CD4-positive, alpha-beta T cell (primary cell): ENCODE results near the gene ST6GALNAC3. TPM values are rescaled to one million over a fixed set of nuclear protein-coding genes. Genes with fewer than 3 reads are reported as not detected.

Experiments
- ATAC-seq: fragments of 200-7000 bp; cut with Tn5 transposase; one replicate; pipeline ENCODE4 v1.10.0; 2022; ENCODE audit warnings: mild to moderate bottlenecking; ENCODE audit not compliant: poor library complexity
- CTCF ChIA-PET: fragments of 350-600 bp; sonication (Branson Sonifier 250); formaldehyde crosslinking; loops from one replicate; lab custom pipeline; 2021; ENCODE audit warnings: antibody characterized with exemption, inconsistent platforms; lab: Charles Lee
- POLR2A ChIA-PET: fragments of 350-600 bp; sonication (Branson Sonifier 250); formaldehyde crosslinking; loops from one replicate; lab custom pipeline; 2021; ENCODE audit warnings: antibody characterized with exemption, inconsistent platforms; lab: Charles Lee
- DNase-seq, 14 experiments: peaks; one replicate each; pipeline ENCODE4 v3.0.0-alpha.2; 2013 to 2020; ENCODE audit warnings: mixed read lengths in 2 of 14
- H3K27ac ChIP-seq, 2 donors: one replicate each; pipeline versions ENCODE4 v1.5.1 to v1.7.0; 2013; ENCODE audit warnings: low read length in 2 of 2, low read depth in 1 of 2, mild to moderate bottlenecking in 1 of 2
- H3K27me3 ChIP-seq, 2 experiments: 1 replicate in 1 of 2; 2 replicates in 1 of 2; pipeline versions ENCODE4 v1.6.1 to v1.7.0; 2013; ENCODE audit warnings: low read length in 2 of 2, control low read depth in 1 of 2, mild to moderate bottlenecking in 1 of 2, moderate library complexity in 1 of 2; ENCODE audit not compliant: insufficient read depth in 2 of 2, control insufficient read depth in 1 of 2
- H3K36me3 ChIP-seq: one replicate; pipeline ENCODE4 v1.6.1; 2013; ENCODE audit warnings: low read length, control low read depth; ENCODE audit not compliant: insufficient read depth
- H3K4me1 ChIP-seq: one replicate; pipeline ENCODE4 v1.6.1; 2013; ENCODE audit warnings: low read length, control low read depth; ENCODE audit not compliant: insufficient read depth
- H3K4me3 ChIP-seq: one replicate; pipeline ENCODE4 v1.5.1; 2013; ENCODE audit warnings: mild to moderate bottlenecking, low read length, moderate library complexity
- H3K9me3 ChIP-seq, 2 experiments: 1 replicate in 1 of 2; 2 replicates in 1 of 2; pipeline versions ENCODE4 v1.6.1 to v1.7.0; 2013; ENCODE audit warnings: low read length in 2 of 2, mild to moderate bottlenecking in 2 of 2, control low read depth in 1 of 2, moderate library complexity in 1 of 2; ENCODE audit not compliant: control insufficient read depth in 1 of 2, insufficient read depth in 1 of 2
- H3K27ac Mint-ChIP-seq: one replicate; pipeline ENCODE4 v1.8.0; 2020; ENCODE audit warnings: mixed read lengths
- H3K27me3 Mint-ChIP-seq: one replicate; pipeline ENCODE4 v1.8.0; 2021; ENCODE audit warnings: mixed read lengths
- H3K36me3 Mint-ChIP-seq: one replicate; pipeline ENCODE4 v1.8.0; 2021; ENCODE audit warnings: low read depth, mixed read lengths
- H3K4me1 Mint-ChIP-seq: one replicate; pipeline ENCODE4 v1.8.0; 2021; ENCODE audit warnings: low read depth, mixed read lengths
- H3K4me3 Mint-ChIP-seq: one replicate; pipeline ENCODE4 v1.8.0; 2020; ENCODE audit warnings: mild to moderate bottlenecking, mixed read lengths
- H3K9me3 Mint-ChIP-seq: one replicate; pipeline ENCODE4 v1.8.0; 2020; ENCODE audit warnings: mixed read lengths
- CTCF ChIP-seq: fragments of 200-600 bp; IDR thresholded peaks from one replicate; pipeline ENCODE4 v1.8.0; 2022; ENCODE audit warnings: antibody characterized with exemption, mild to moderate bottlenecking
- intact Hi-C, 2 experiments: fragments of 100-400 bp; cut with DNase I in 1 of 2; cut with micrococcal nuclease in 1 of 2; formaldehyde crosslinking; loops; one replicate each; pipeline versions ENCODE4 v1.15.1 to v1.9.0; 2023 to 2025; cut with DNase I, micrococcal nuclease
- total RNA-seq, 174 experiments: library from RNA in 2 of 174; stranded (reverse) in 2 of 174; gene quantifications; one replicate each; pipeline ENCODE4 v1.2.3 and lab custom pipeline; 2021 to 2026

The ST6GALNAC3 gene
- total RNA-seq, 2 experiments from 2014 or later: 0.77 to 1.3 TPM

GRCh38 chr1:76185207-76185606, 110.7 kb downstream of the ST6GALNAC3 start:
- Mint-ChIP-seq H3K36me3 (no peaks in the 10 kb centered on the region), H3K27me3 (no peaks in the 10 kb centered on the region), H3K9me3 (no peaks in the 10 kb centered on the region), H3K4me3 (no peak overlapping the region), H3K4me1 (no peaks in the 10 kb centered on the region), H3K27ac (no peak overlapping the region)
- Histone ChIP-seq H3K4me3 (no peak overlapping the region), H3K27ac (no peak overlapping the region), H3K4me1 (no peaks in the 10 kb centered on the region), H3K9me3 (no peaks in the 10 kb centered on the region), H3K27me3 (no peaks in the 10 kb centered on the region), H3K36me3 (no peaks in the 10 kb centered on the region)
- POLR2A ChIA-PET: no interaction called here
- CTCF ChIA-PET: no interaction called here
- ATAC-seq (no peak), DNase-seq (no peak)
- TF ChIP-seq CTCF: no peak
- intact Hi-C loops: no loop called here

DNA sequence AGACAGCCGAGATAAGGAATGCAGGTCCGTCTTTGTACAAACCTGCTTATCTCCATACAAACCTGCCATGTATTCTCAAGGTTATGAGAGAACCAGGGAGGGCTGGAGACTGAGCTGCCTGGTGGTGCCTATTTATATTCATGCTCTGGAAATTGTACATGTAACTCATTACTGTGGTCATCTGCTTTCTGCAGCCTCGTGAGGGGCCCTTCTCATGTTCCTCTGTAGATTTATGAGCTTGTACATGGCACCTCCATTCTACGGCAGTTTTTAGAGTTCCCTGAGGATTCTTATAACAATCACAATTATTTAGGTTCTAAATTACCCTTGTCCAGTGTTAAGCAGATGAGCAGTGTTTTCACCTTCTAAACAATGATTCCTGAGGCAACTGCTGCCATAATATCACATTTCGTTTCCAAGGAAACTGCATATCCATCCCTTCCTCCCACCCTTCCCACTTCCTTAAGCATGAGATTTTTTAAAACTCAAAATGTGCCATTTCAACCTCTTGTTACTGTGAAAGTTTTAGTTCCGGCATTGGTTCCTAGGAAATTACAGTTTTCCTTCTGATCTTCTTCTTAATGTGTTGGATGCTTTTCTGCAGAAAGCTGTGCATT, 112.1 kb downstream of the ST6GALNAC3 start:
- POLR2A ChIA-PET: no interaction called here

GRCh38 chr1:76187436-76187835, 112.9 kb downstream of the ST6GALNAC3 start:
- DNase-seq (no peak), ATAC-seq (no peak)
- H3K36me3 ChIP-seq: no peaks in the 10 kb centered on the region
- Mint-ChIP-seq H3K9me3 (no peaks in the 10 kb centered on the region), H3K36me3 (no peaks in the 10 kb centered on the region), H3K4me1 (no peaks in the 10 kb centered on the region), H3K27ac (no peak overlapping the region), H3K27me3 (no peaks in the 10 kb centered on the region), H3K4me3 (no peak overlapping the region)
- no peak overlapping the region for H3K4me3 ChIP-seq
- ChIA-PET POLR2A (no interaction called here), CTCF (no interaction called here)
- no peak for TF ChIP-seq CTCF
- intact Hi-C loops: no loop called here
- H3K9me3 ChIP-seq: no peaks in the 10 kb centered on the region
- H3K4me1 ChIP-seq: no peaks in the 10 kb centered on the region
- H3K27me3 ChIP-seq: no peaks in the 10 kb centered on the region
- H3K27ac ChIP-seq: no peak overlapping the region

More for the DNA sequence above, 112.1 kb downstream of the ST6GALNAC3 start:
- no peak for DNase-seq
- CTCF ChIA-PET: interaction anchor here (1.2 kb wide), 1 partner anchor 32 kb away, joined by 3 read pairs; no protein-coding TSS in a partner anchor
- Mint-ChIP-seq H3K9me3 (no peaks in the 10 kb centered on the region), H3K27ac (no peak overlapping the region), H3K4me3 (no peak overlapping the region), H3K27me3 (no peaks in the 10 kb centered on the region), H3K36me3 (no peaks in the 10 kb centered on the region), H3K4me1 (no peaks in the 10 kb centered on the region)
- Histone ChIP-seq H3K36me3 (no peaks in the 10 kb centered on the region), H3K4me1 (no peaks in the 10 kb centered on the region), H3K27ac (no peak overlapping the region), H3K27me3 (no peaks in the 10 kb centered on the region), H3K4me3 (no peak overlapping the region), H3K9me3 (no peaks in the 10 kb centered on the region)
- intact Hi-C loops: no loop called here
- no peak for ATAC-seq
- no peak for TF ChIP-seq CTCF
